ENCODE measurements around the gene CYP26C1.

The CYP26C1 gene

DNA sequence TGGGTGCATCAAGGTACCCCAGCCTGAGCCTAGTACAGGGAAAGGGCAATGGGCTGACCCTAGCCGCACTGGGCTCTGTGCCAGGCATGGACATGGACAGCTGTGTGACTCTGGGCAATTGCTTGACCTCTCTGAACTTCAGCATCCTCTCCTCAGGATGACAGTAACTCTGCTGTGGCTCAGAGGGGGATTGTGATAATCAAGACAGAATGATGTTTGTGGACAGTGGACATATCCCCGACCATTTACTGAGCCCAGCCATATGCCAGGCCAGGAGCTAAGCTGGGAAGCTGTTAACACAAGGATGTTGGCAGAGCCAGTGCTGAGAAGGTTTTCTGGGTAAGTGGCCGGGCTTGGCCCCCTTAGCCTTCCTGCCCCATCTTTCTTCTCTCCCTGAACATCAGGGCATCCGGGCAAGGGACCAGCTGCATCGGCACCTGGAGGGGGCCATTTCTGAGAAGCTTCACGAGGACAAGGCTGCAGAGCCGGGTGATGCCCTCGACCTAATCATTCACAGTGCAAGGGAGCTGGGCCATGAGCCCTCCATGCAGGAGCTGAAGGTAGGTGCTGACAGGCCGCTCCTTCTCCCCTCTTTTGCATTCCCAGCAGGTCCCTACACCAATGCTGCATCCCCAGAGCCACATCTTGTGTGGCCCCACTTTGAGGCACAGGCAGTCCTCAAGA is 3.5 kb downstream of the CYP26C1 start:
- no peak for DNase-seq (ENCODE audit: low read depth)

DNA sequence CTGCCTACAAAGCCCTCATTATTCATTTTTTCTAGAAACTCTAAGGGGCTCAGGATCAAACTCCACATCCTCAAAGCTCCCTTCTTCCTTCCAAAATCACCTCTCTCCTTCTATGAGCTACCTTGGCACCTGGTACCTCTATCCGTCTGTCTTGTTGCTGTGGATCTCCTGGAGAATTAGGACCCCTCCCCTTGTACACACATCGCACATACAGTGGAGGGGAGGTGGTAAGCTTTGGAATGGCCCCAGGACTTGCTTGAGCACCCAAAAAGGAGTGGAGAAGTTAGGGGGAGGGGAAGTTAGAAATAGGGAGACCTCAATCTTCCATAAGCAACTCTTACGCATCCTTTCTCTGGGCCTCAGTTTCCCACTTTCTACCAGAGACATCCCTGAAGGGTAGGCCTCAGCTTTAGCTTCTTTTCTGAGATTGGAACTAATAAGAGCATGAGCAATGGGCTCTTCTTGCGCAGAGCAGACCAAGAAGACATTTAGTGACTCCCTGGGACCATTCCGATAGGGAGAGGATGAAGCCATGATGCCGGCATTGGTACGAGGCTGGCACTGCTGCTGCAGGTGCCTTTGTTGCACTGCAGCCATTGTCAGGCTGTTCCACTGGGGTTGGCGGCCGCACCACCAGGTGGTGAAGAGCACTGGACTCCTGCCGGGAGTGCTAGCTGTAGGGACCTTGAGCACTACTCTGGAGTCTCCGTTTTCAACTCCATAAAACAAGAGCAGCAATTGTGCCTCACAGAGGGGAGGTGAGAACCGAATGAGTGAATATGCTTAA is 4.5 kb downstream of the CYP26C1 start:
- DNase-seq (ENCODE audit: low read depth) = no peak

DNA sequence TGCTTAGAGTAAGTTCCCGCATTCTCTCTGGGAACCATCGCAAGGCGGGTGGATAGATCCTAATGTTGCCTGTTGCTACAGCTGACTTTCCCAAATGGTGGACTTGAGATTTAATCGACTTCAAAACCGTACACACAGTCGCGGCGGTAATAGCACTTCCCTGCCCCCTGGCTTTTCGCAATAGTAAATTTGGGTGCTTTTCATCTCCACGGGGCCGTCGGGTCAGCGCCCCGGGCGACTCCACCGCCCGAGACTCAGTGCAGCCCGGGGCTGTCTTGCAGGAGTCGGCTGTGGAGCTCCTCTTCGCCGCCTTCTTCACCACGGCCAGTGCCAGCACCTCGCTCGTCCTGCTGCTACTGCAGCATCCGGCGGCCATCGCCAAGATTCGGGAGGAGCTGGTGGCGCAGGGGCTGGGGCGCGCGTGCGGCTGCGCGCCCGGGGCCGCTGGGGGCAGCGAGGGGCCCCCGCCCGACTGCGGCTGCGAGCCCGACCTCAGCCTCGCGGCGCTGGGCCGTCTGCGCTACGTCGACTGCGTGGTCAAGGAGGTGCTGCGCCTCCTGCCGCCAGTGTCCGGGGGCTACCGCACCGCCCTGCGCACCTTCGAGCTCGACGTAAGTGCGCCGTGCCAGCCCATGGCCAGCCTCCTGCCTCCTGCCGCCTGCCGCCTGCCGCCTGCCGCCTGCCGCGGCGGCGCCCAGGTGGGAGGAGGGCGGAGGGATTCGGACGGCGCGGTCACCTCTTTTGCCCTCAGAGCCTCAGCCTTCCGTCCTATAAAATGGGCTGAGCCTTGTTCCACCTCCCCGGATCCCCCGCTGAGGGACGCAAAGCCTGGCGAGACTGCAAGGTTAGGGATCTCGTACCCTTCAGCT is 5.3 kb downstream of the CYP26C1 start:
- no peak for DNase-seq (ENCODE audit: low read depth)

DNA sequence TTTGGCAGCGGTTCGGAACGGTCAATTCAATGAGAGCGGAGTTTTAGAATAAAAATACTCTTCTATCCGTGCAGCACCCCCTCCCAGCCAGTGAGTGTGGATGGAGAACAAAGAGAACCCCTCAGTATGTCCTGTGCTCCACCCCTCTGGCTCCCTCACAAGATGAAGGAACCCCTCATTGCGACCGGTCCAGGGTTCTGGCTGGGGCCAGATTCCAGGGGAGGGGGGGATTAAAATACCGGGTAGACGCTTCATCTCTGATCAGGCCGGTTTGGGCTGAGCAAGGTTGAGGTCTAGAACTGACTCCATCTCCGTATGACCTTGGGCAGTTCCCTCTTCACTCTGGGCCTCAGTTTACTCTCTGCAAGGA is 5.9 kb downstream of the CYP26C1 start:
- DNase-seq (ENCODE audit: low read depth) = no peak

DNA sequence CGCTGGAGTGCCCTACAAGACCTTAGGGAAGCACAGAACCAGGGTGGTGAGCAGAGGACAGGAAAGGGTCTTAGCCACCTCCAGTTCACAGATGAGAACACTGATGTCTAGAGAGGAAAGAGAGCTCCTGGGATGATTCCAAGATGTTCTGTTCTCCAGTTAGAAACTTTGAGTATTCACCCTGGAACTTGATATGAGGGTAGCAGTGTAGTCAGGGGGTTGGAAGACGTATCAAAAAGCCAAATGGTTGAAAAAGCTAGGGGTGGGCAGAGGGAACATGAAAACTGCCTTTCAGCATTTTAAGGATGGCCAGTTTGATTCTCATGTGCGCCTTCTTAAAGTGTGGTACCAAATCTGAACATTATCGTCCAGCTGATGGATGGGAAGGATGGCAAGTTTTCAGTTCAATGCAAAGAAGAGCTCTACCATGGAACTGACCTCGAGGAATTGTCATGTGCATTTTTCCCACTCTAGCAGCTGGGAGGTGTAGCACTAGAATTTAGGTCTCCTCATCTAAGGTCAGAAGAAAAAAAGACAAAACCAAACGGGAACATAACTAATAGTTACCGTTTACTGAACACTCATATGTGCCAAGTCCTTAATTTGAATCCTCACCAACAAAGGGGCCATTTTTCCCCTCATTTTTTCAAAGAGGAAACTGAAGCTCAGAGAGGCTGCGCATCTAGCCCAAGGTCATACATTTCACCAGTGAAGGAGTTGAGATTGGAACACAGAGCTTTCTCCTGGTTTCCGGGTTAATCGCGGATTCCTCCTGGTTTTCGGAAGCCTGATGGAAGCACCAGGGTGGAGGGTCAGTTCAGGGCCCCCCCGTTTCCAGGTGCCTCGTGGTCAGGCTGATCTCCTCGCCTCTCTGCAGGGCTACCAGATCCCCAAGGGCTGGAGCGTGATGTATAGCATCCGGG is 7.1 kb downstream of the CYP26C1 start:
- DNase-seq (ENCODE audit: low read depth) = no peak

DNA sequence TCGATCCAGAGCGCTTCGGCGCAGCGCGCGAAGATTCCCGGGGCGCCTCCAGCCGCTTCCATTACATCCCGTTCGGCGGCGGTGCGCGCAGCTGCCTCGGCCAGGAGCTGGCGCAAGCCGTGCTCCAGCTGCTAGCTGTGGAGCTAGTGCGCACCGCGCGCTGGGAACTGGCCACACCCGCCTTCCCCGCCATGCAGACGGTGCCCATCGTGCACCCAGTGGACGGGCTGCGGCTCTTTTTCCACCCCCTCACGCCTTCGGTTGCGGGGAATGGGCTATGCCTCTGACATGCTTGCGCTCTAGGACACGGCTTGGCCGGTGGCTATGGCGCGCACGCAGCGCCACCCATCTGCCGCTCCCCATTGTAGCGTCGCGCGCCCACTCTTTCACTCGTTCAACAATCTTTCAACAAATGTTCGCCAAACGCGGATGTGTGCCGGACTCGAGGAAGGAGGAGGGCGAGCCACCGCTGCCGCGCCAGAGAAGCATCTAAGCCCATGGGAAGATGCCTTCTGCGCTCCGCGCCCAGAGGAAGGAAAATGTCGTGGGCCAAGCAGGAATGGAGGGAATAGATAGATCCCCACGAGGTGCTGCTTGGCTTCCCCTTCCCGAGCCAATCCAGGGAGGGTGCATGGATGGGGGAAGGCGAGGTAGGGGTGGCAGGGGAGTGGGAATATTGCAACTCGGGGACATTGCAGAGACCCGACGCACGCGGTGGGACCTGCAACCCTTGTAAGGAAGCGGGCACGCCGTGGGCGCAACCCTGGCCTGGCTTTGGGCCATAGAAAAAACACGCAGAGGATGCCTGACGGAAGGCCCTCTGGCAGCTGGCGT is 8.0 kb downstream of the CYP26C1 start:
- no peak for DNase-seq (ENCODE audit: low read depth)

DNA sequence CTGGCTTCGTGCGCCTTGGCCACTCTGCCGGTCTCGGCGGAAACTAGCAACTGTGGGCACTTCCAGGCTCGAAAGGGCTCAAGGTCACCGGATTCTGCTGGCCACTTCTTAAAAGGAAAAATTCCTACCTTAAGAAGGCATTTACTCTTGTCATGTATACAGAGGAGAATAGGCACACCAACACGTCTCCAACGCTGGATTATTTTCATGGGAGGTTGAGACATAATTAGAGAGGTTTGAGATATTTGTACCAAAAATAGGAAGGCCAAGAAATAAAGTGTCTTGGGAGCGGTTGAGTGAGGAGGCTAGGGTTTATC is 8.6 kb downstream of the CYP26C1 start:
- no peak for DNase-seq (ENCODE audit: low read depth)

DNA sequence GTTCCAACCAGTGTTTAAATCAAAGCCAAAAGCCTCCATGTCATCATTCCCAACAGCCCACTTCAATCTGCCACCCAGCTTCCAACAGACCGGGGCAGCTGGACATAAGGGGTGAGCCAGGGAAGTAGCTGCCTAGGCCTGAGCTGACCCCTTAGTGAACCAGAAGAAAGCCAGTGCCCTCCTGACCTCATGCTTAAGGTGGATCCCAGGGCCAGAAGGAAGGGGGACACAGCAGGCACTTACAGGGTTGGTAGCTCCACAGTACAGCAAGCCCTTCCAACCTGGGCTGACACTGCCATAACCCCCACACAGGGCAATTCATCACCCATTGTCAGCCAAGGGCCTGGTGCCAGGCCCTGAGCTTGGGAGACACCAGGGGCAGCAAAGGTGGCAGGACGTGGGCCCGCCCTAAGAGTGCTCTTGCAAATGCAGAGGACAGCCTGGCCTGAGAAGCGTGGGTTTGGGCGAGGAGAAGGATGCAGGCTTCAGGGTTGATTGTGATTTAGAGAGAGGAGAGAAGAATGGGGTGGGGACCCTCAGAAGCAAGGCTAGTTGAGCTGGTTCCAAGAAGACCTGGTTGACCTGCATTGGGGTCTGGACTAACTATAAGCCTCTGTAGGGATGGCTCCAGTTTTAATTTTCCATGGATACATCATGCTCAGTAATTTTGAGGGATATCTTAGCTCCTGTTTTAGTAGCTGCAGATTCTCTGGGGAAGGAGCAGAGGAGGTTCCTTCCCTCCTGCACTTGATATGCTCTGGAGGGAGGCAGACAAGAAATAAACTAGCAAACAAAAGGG is 10.0 kb downstream of the CYP26C1 start:
- no peak for DNase-seq (ENCODE audit: low read depth)

DNA sequence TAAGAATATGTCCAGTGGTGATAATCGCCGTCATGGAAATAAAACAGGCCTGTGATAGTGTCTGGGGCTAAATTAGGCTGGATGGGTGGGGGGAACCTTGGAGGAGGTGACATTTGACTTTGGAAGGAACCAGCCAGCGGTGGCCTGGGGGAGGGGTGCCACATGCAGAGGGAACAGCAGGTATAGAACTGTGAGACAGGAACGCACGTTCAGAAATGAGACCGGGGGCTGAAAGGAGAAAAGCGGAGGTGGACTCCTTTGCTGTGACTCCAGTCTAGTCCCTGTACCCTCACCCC is 10.5 kb downstream of the CYP26C1 start:
- no peak for DNase-seq (ENCODE audit: low read depth)

DNA sequence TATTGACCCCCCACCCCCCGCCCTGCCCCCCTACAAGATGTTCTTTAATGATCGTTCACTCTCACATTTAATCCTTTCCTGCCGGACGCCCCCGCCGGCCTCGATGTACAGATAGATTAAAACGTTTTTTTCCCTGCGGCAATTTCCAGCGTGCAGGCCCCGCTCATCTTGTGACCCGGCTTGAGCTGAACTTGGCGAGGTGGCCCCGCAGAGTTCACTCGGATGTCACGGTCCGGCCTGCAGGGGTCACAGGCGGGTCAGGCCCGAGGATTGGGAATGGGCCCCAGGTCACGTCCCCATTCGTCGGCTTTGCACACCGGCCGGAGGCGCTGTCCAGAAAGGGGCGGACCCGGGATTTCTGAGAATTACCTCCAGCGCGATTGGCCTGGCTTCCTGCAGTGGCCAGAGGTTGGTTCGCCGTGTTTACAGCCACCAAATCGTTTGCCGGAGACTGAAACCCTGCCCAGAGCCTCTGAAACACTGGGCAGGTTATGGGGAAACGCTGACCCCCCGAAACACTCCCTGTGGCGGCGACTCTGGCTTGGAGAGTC is 11.2 kb downstream of the CYP26C1 start:
- DNase-seq (ENCODE audit: low read depth) = no peak

DNA sequence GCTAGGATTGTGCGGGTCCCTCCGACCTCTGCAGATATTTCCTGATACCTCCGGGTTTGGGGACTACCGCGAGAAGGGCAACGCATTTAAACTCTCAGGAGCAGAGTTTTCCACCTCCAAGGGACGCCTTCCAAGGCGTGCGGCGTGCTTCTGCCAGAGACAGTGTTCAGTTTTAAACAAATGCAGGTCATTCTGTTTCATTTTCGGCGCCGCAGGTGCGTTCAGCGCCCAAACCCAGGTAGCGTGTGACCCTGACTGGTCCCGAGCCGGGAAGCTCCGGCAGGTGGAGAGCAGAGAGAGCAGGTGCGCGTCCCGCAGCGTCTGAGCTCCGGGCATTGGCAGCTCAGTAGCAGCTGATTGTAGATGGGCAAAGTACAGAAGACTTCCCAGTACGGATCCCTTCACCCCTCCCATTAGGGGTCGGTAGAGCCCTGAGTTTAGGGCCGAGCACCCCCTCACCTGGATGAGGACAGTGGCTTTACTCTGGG is 11.7 kb downstream of the CYP26C1 start:
- DNase-seq (ENCODE audit: low read depth) = no peak

DNA sequence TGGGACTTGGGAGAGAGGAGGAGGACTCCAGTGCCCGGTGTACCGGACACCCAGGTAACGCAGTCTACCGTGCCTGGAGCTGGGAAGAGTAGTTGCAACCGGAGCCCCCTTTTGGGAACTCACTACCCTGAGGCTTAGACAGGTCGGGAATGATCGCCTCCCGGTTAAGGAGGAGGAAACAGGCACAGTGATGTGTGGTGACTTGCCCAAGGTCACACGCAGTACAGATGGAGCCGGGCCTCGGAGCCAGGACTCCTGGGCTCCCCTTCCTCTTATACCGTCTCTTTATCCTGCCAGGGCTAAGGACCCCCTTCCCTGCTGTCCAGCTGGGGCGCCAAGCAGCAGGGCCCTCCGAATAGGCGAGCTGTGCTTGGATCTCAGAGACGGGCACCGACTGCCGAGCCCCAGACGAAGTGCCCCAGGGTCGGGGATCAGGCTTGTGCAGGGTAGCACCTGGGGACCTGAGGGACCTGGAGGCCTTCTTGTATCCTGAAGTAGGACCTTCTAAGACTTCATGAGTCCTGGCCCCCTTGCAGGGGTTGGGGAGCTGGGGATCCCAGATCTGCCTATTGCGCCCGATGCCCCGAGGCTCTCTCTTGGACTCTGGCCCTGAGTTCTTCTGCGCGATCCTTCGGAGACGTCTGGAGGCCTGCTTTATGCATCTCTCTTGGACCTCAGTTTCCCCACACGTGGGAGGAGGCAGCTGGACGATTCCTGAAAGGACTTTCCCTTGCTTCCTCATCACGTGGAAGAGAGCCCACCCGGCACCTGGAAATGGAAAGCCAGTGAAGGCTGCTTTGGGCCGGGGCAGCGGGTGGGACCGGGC is 12.3 kb downstream of the CYP26C1 start:
- no peak for DNase-seq (ENCODE audit: low read depth)

DNA sequence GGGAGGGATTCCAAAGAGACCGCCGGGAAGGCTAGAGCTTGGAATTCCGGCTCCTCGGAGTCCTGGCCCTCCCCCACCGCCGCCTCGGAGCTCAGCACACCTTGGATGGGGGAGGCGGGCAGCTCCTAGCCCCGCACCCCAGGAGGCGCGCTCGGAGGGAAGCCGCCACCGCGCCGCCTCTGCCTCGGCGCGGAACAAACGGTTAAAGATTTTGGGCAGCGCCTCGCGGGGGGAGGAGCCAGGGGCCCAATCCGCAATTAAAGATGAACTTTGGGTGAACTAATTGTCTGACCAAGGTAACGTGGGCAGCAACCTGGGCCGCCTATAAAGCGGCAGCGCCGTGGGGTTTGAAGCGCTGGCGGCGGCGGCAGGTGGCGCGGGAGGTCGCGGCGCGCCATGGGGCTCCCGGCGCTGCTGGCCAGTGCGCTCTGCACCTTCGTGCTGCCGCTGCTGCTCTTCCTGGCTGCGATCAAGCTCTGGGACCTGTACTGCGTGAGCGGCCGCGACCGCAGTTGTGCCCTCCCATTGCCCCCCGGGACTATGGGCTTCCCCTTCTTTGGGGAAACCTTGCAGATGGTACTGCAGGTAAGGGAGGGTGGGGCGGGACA is 13.0 kb downstream of the CYP26C1 start, which contains the start of gene CYP26A1:
Gene CYP26A1 (plus strand): TSS at position 355 of the 608 bp plus-strand sequence. CDS start 42 bp downstream, at position 397.
- no peak for DNase-seq (ENCODE audit: low read depth)

DNA sequence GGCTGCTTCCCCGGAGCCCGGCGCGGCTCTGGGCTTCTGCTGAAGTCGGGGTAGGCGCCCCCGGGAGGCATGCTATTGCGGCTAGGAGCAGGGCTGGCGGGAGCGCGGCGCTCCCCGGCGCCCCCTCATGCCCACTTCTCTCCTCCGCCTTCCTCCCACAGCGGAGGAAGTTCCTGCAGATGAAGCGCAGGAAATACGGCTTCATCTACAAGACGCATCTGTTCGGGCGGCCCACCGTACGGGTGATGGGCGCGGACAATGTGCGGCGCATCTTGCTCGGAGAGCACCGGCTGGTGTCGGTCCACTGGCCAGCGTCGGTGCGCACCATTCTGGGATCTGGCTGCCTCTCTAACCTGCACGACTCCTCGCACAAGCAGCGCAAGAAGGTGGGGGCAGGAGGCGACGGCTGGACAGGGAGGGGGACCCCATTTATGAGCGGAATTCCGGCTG is 13.6 kb downstream of the CYP26C1 start:
- DNase-seq (ENCODE audit: low read depth) = no peak

DNA sequence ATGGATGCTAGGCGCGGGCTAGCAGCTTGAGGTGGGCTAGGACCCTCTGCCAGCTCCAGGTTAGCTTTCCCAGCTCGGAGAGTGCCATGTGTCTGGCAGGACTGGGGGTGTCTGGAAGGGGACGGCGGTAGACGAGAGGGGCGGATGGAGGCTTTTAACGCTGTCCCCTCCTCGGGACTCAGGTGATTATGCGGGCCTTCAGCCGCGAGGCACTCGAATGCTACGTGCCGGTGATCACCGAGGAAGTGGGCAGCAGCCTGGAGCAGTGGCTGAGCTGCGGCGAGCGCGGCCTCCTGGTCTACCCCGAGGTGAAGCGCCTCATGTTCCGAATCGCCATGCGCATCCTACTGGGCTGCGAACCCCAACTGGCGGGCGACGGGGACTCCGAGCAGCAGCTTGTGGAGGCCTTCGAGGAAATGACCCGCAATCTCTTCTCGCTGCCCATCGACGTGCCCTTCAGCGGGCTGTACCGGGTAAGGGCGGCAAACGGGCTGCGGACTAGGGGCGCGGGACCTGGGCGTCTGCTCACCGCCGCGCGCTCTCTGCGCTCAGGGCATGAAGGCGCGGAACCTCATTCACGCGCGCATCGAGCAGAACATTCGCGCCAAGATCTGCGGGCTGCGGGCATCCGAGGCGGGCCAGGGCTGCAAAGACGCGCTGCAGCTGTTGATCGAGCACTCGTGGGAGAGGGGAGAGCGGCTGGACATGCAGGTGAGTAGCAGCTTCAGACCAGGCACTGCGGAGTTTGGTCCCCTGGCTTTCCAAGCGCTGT is 14.2 kb downstream of the CYP26C1 start:
- DNase-seq (ENCODE audit: low read depth) = no peak

DNA sequence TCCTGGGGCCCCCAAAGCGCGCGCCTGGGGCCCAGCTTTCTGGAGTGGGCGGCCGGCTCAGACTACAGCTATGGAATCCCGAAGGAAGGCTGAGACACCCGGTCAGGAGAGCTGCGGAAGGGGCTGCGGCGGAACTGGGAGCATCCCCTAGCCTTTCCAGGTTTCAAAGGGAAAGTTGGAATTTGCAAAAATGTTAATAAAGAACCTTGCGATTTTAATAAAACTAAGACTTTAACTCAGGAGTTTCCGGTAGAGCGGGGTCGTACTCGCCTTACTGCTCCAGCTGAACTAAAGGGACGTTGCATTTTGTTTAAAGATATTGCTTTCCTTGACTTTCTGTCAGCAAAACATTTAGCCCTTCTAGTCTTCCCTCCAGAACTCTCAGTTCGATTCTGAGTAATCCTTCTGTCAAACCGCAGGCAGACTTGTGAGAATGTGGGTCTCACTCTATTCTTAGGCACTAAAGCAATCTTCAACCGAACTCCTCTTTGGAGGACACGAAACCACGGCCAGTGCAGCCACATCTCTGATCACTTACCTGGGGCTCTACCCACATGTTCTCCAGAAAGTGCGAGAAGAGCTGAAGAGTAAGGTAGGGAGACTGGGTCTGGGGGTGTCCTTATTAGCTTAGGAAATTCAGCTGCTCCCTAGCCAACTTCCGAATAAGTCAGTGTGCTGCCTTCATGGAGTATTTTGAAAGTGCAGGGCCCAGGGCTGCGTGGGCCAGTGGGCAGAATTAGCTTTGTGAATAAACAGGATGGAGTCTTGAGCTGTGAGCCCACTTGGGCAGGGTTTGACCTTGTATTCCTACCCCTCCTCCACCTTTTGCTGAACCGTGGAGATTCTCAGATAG is 15.0 kb downstream of the CYP26C1 start:
- no peak for DNase-seq (ENCODE audit: low read depth)
